HEK293T (cell line): ENCODE results near the gene SSBP2.
A peak's percentile ranks its signal among the peaks of the same experiment; 100 is the strongest.

Experiments
- CTCF ChIA-PET: fragments of 350-600 bp; formaldehyde crosslinking; extraction: SDS; loops from one replicate; lab custom pipeline; 2021; ENCODE audit warnings: antibody characterized with exemption, inconsistent platforms; lab: Yijun Ruan, JAX
- POLR2A ChIA-PET: fragments of 350-600 bp; formaldehyde crosslinking; extraction: SDS; loops from one replicate; lab custom pipeline; 2020; ENCODE audit warnings: antibody characterized with exemption, inconsistent platforms; lab: Yijun Ruan, JAX
- DNase-seq: peaks from one replicate; pipeline ENCODE4 v3.0.0; 2012; ENCODE audit warnings: mixed read lengths; ENCODE audit errors: extremely low spot score
- ARNT ChIP-seq: fragments of 450-650 bp; IDR thresholded peaks from 2 replicates; pipeline ENCODE4 v1.6.1; 2017; ENCODE audit warnings: mild to moderate bottlenecking
- BHLHE40 ChIP-seq: fragments of 450-650 bp; IDR thresholded peaks from 2 replicates; pipeline ENCODE4 v1.6.1; 2016; ENCODE audit warnings: mild to moderate bottlenecking, moderate library complexity, borderline replicate concordance
- CTBP1 ChIP-seq: fragments of 450-650 bp; IDR thresholded peaks from 2 replicates; pipeline ENCODE4 v1.6.1; 2016; ENCODE audit warnings: borderline replicate concordance
- ELF4 ChIP-seq: fragments of 450-650 bp; IDR thresholded peaks from 2 replicates; pipeline ENCODE4 v1.6.1; 2017; ENCODE audit warnings: antibody characterized with exemption
- FOXA1 ChIP-seq: fragments of 450-650 bp; IDR thresholded peaks from 2 replicates; pipeline ENCODE4 v1.6.1; 2016; ENCODE audit warnings: mild to moderate bottlenecking
- FOXK2 ChIP-seq: fragments of 450-650 bp; IDR thresholded peaks from 2 replicates; pipeline ENCODE4 v1.6.1; 2016; ENCODE audit warnings: mild to moderate bottlenecking
- FOXM1 ChIP-seq: fragments of 450-650 bp; IDR thresholded peaks from 2 replicates; pipeline ENCODE4 v1.6.1; 2017; ENCODE audit warnings: mild to moderate bottlenecking, borderline replicate concordance
- HDGF ChIP-seq: fragments of 450-650 bp; IDR thresholded peaks from 2 replicates; pipeline ENCODE4 v1.6.1; 2017; ENCODE audit warnings: antibody characterized with exemption, borderline replicate concordance
- L3MBTL2 ChIP-seq: fragments of 450-650 bp; conservative IDR thresholded peaks from 2 replicates; pipeline ENCODE4 v1.6.1; 2016; ENCODE audit warnings: mild to moderate bottlenecking
- LEF1 ChIP-seq: fragments of 450-650 bp; IDR thresholded peaks from 2 replicates; pipeline ENCODE4 v1.6.1; 2017; ENCODE audit warnings: mild to moderate bottlenecking, borderline replicate concordance
- NFRKB ChIP-seq: fragments of 450-650 bp; IDR thresholded peaks from 2 replicates; pipeline ENCODE4 v1.6.1; 2016; ENCODE audit warnings: mild to moderate bottlenecking, moderate library complexity
- PKNOX1 ChIP-seq: fragments of 450-650 bp; IDR thresholded peaks from 2 replicates; pipeline ENCODE4 v1.6.1; 2016
- SP1 ChIP-seq: fragments of 450-650 bp; IDR thresholded peaks from 2 replicates; pipeline ENCODE4 v1.6.1; 2017
- SUZ12 ChIP-seq: fragments of 450-650 bp; IDR thresholded peaks from 2 replicates; pipeline ENCODE4 v1.6.1; 2016; ENCODE audit warnings: mild to moderate bottlenecking
- TARDBP ChIP-seq: fragments of 450-650 bp; IDR thresholded peaks from 2 replicates; pipeline ENCODE4 v1.6.1; 2016
- ZNF384 ChIP-seq: fragments of 450-650 bp; IDR thresholded peaks from 2 replicates; pipeline ENCODE4 v1.6.1; 2016

Gene SSBP2

GRCh38 chr5:81751009-81751835 lies at the start of gene SSBP2:
TSS of gene SSBP2 (minus strand) at chr5:81751097. CDS start at chr5:81751042, 55 bp downstream.
- ChIA-PET CTCF (interaction anchor here (1.2 to 2.6 kb wide), 3 partner anchors 11 to 414 kb away, joined by 3 to 21 read pairs (median 9); no protein-coding TSS in a partner anchor), POLR2A (interaction anchor here (0.6 to 3.4 kb wide), 16 partner anchors 8 to 243 kb away, joined by 3 to 123 read pairs (median 4); partner anchors contain the start of gene ATG10)
- TF ChIP-seq ELF4 (no peak), FOXM1 (peak; percentile 91), NFRKB (no peak), CTBP1 (no peak; the same call in 1 of the 2 replicates), TARDBP (peak; percentile 58; the same call in 1 of the 2 replicates), SP1 (no peak), LEF1 (no peak), FOXA1 (no peak), PKNOX1 (peak; percentile 99), L3MBTL2 (peak; percentile 33; the same call in 1 of the 2 replicates), ARNT (peak; percentile 57; the same call in 1 of the 2 replicates), BHLHE40 (no peak), FOXK2 (no peak)
- peak; percentile 91 for DNase-seq

- no peak for TF ChIP-seq FOXK2
- TF ChIP-seq PKNOX1: no peak
- TF ChIP-seq ZNF384: no peak
- TF ChIP-seq CTBP1: no peak
- no peak for TF ChIP-seq BHLHE40
- no peak for TF ChIP-seq HDGF
- TF ChIP-seq ELF4: no peak
- no peak for TF ChIP-seq SUZ12
- TF ChIP-seq ARNT: no peak
- TF ChIP-seq FOXA1: no peak
- no peak for TF ChIP-seq FOXM1
- no peak for TF ChIP-seq LEF1
- no peak for TF ChIP-seq NFRKB
- no peak for TF ChIP-seq L3MBTL2
- no peak for TF ChIP-seq SP1
- no peak for TF ChIP-seq TARDBP
- CTCF ChIA-PET: interaction anchor here (0.6 to 1.5 kb wide), 2 partner anchors 56 to 289 kb away, joined by 3 to 6 read pairs; no protein-coding TSS in a partner anchor
- POLR2A ChIA-PET: no interaction called here
- DNase-seq: no peak
Measured at GRCh38 chr5:81795666-81796065, 44.8 kb upstream of the SSBP2 start.

- ChIA-PET CTCF (no interaction called here), POLR2A (interaction anchor here (1.0 kb wide), 1 partner anchor 15 kb away, joined by 3 read pairs; no protein-coding TSS in a partner anchor)
- no peak for TF ChIP-seq ELF4
- no peak for TF ChIP-seq SUZ12
- TF ChIP-seq PKNOX1: no peak
- no peak for TF ChIP-seq LEF1
- no peak for DNase-seq
Measured at GRCh38 chr5:81794226-81794625, 43.3 kb upstream of the SSBP2 start.

GRCh38 chr5:81790336-81790735 lies 39.4 kb upstream of the SSBP2 start:
- POLR2A ChIA-PET: interaction anchor here (1.1 to 7.3 kb wide), 2 partner anchors 61 to 489 kb away, joined by 3 to 60 read pairs; no protein-coding TSS in a partner anchor
- no peak for TF ChIP-seq BHLHE40
- TF ChIP-seq LEF1: no peak
- no peak for TF ChIP-seq FOXA1
- TF ChIP-seq L3MBTL2: no peak
- no peak for TF ChIP-seq PKNOX1
- no peak for TF ChIP-seq ARNT
- TF ChIP-seq NFRKB: no peak
- no peak for TF ChIP-seq CTBP1
- no peak for TF ChIP-seq SP1
- no peak for TF ChIP-seq FOXK2
- TF ChIP-seq TARDBP: no peak
- TF ChIP-seq FOXM1: no peak
- TF ChIP-seq ELF4: no peak
- TF ChIP-seq SUZ12: no peak
- no peak for TF ChIP-seq ZNF384
- no peak for TF ChIP-seq HDGF
- DNase-seq: no peak
- CTCF ChIA-PET: interaction anchor here (0.6 to 1.3 kb wide), 3 partner anchors 61 to 312 kb away, joined by 3 to 4 read pairs (median 3); no protein-coding TSS in a partner anchor

- TF ChIP-seq CTBP1 (no peak), HDGF (no peak), L3MBTL2 (no peak), TARDBP (no peak), FOXK2 (no peak), FOXM1 (no peak), NFRKB (no peak), ZNF384 (no peak), FOXA1 (no peak), BHLHE40 (no peak), ARNT (no peak), PKNOX1 (no peak)
- DNase-seq: no peak
- ChIA-PET CTCF (interaction anchor here (1.3 to 1.8 kb wide), 3 partner anchors 62 to 377 kb away, joined by 3 to 5 read pairs (median 4); no protein-coding TSS in a partner anchor), POLR2A (interaction anchor here (1.0 to 7.3 kb wide), 2 partner anchors 37 to 62 kb away, joined by 3 to 60 read pairs; no protein-coding TSS in a partner anchor)
Measured at GRCh38 chr5:81789033-81789432, 38.1 kb upstream of the SSBP2 start.
